ENCODE results near the gene MARVELD1.

- no peak for TF ChIP-seq CTCF (IDR thresholded peaks at IDR 0.05)
- no peak for TF ChIP-seq POLR2A (IDR thresholded peaks at IDR 0.05)
- TF ChIP-seq EP300 (IDR thresholded peaks at IDR 0.05), result no peak
These were observed 38.3 kb upstream of the MARVELD1 start for GRCh38 chr10:97675222-97675621.

Measured in ovary (tissue), 3 donors.